Transverse colon (tissue), 4 donors: ENCODE measurements around the gene GZMM. TPM values are rescaled to one million over a fixed set of nuclear protein-coding genes. Genes with fewer than 3 reads are reported as not detected.

ENCODE experiments used
- DNase-seq: peaks from one replicate; pipeline ENCODE4 v3.0.0-alpha.2; 2019
- H3K27ac ChIP-seq, 4 donors: fragments of 200-600 bp; sonication (generic); 2 replicates each; pipeline ENCODE4 v1.5.1; 2016 to 2018; ENCODE audit warnings: inconsistent platforms in 4 of 4
- H3K27me3 ChIP-seq: fragments of 200-600 bp; sonication (generic); 2 replicates; pipeline ENCODE4 v1.5.1; 2017; ENCODE audit warnings: inconsistent platforms
- H3K36me3 ChIP-seq, 4 donors: fragments of 200-600 bp; sonication (generic); 2 replicates each; pipeline ENCODE4 v1.5.1; 2017 to 2019; ENCODE audit warnings: inconsistent platforms in 4 of 4
- H3K4me1 ChIP-seq, 4 donors: fragments of 200-600 bp; sonication (generic); 2 replicates each; pipeline ENCODE4 v1.5.1; 2017 to 2020; ENCODE audit warnings: inconsistent platforms in 4 of 4
- H3K4me3 ChIP-seq, 4 donors: fragments of 200-600 bp; sonication (generic); 1 replicate in 1 of 4; 2 replicates in 3 of 4; pipeline versions ENCODE4 v1.5.1 to v1.6.1; 2017 to 2019; ENCODE audit warnings: inconsistent platforms in 4 of 4
- H3K9me3 ChIP-seq, 2 donors: fragments of 200-600 bp; sonication (generic); 2 replicates each; pipeline ENCODE4 v1.5.1; 2017 to 2019; ENCODE audit warnings: inconsistent platforms in 2 of 2
- EP300 ChIP-seq: sonication (generic); formaldehyde crosslinking; IDR thresholded peaks from one replicate; pipeline ENCODE4 v1.6.1; 2017; ENCODE audit warnings: antibody characterized with exemption, low read depth
- POLR2A ChIP-seq: fragments of 450-650 bp; IDR thresholded peaks from one replicate; pipeline ENCODE4 v1.6.1; 2016; ENCODE audit warnings: antibody characterized with exemption, mild to moderate bottlenecking, moderate library complexity
- POLR2AphosphoS5 ChIP-seq, 3 donors: sonication (generic); formaldehyde crosslinking; IDR thresholded peaks; one replicate each; pipeline ENCODE4 v1.6.1; 2016; ENCODE audit warnings: antibody characterized with exemption in 3 of 3
- WGBS, 2 donors: methylation state at CpG; one replicate each; pipeline ENCODE4 v1.1.5; 2018; ENCODE audit warnings: low coverage in 1 of 2; 5-methylcytosine and 5-hydroxymethylcytosine counted together
- in situ Hi-C, 4 donors: fragments of 200-750 bp; cut with MboI; loops; one replicate each; pipeline versions ENCODE4 v1.15.0 to v1.15.1; 2017; ENCODE audit warnings: low sequenced_read_pairs in 3 of 4, low pct_ligation_motif_present in 1 of 4, low pct_unique_long_range_greater_than_20kb in 1 of 4
- intact Hi-C: fragments of 100-400 bp; cut with DNase I; formaldehyde crosslinking; loops from one replicate; pipeline ENCODE4 v1.15.1; 2023; ENCODE audit warnings: low total_unique reads
- total RNA-seq, 4 donors: library from RNA; depleted of rRNA; stranded (reverse); fragments of >200 nt; gene quantifications; one replicate each; pipeline ENCODE4 v1.1.0, GENCODE V29; 2016
- TF ChIP-seq, protein P1 (sequence below), 5 experiments: fragments of 200-600 bp in 3 of 5; fragments of 450-650 bp in 2 of 5; sonication (generic) in 3 of 5; IDR thresholded peaks; 1 replicate in 2 of 5; 2 replicates in 3 of 5; pipeline ENCODE4 v1.5.1; 2016 to 2017; ENCODE audit warnings: antibody characterized with exemption in 5 of 5, inconsistent platforms in 3 of 5, mild to moderate bottlenecking in 2 of 5, moderate library complexity in 1 of 5

Gene GZMM
- total RNA-seq, 4 donors from 2014 or later: 1.1 to 1.8 TPM; not detected in 2

DNA sequence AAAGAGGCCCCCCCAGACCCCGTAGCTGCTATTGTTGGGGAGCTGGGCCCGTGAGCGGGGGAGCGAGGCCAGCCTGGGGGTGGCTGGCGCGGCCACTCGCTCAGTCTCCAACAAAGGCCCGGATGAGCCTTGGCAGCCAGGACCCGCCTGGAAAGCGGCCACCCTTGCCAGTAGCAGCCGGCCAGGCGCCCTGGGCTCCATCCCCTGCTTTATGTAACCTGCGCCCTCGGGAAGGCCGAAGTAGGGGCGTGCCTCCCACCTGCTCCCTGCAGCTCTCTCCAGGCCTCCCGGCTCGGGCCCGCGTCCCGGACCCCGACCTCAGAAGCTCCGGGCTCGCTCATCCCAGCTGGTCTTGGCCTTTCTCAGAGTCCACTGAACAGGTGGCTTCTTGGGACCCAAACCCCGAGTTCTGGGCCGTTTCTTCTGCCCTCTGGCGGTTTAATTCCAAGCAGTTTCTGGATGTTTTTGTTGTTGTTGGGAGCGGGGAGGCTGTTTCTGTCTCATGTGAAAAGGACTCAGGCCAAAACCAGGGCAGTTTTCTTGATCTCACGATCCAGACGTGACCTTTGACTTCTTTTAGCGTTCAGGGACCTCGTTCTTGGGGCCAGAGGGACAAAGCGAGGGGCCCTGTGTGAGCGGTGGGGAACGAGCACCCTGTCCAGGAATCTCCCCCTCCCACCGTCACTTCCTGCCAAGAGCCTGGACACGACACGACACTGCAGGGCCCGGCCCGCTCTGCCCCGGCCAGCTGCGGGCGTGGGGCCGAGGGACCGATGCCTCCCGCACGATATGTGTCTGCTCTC lies 11.1 kb upstream of the GZMM start:
- peaks cover 14 to 32% (median 28%) of the 10 kb centered on the region in 4 donors for H3K4me1 ChIP-seq
- in situ Hi-C loops: no loop called here
- H3K27me3 ChIP-seq: peaks cover 3% of the 10 kb centered on the region
- TF ChIP-seq EP300: no peak
- TF ChIP-seq, protein P1, sequence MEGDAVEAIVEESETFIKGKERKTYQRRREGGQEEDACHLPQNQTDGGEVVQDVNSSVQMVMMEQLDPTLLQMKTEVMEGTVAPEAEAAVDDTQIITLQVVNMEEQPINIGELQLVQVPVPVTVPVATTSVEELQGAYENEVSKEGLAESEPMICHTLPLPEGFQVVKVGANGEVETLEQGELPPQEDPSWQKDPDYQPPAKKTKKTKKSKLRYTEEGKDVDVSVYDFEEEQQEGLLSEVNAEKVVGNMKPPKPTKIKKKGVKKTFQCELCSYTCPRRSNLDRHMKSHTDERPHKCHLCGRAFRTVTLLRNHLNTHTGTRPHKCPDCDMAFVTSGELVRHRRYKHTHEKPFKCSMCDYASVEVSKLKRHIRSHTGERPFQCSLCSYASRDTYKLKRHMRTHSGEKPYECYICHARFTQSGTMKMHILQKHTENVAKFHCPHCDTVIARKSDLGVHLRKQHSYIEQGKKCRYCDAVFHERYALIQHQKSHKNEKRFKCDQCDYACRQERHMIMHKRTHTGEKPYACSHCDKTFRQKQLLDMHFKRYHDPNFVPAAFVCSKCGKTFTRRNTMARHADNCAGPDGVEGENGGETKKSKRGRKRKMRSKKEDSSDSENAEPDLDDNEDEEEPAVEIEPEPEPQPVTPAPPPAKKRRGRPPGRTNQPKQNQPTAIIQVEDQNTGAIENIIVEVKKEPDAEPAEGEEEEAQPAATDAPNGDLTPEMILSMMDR (IDR thresholded peaks at IDR 0.05): peak; percentile 48 to 73 (median 51)
- peak in 2 of 3 donors; percentile 16 to 37 for TF ChIP-seq POLR2AphosphoS5 (IDR thresholded peaks at IDR 0.05)
- H3K36me3 ChIP-seq: peaks cover 0 to 13% (median 3%) of the 10 kb centered on the region in 4 donors
- H3K27ac ChIP-seq: peak overlapping the region; percentile 99
- peak; percentile 68 for DNase-seq
- intact Hi-C loops: loop anchor here (5.0 kb wide), 1 partner anchor 40 kb away; the partner anchor contains the start of gene BSG
- H3K9me3 ChIP-seq: no peaks in the 10 kb centered on the region
- 0 to 1% methylated on average over 10 to 40 of the region's 47 CpGs for WGBS, 2 donors
- peak overlapping the region; percentile 65 to 94 (median 70) for H3K4me3 ChIP-seq

DNA sequence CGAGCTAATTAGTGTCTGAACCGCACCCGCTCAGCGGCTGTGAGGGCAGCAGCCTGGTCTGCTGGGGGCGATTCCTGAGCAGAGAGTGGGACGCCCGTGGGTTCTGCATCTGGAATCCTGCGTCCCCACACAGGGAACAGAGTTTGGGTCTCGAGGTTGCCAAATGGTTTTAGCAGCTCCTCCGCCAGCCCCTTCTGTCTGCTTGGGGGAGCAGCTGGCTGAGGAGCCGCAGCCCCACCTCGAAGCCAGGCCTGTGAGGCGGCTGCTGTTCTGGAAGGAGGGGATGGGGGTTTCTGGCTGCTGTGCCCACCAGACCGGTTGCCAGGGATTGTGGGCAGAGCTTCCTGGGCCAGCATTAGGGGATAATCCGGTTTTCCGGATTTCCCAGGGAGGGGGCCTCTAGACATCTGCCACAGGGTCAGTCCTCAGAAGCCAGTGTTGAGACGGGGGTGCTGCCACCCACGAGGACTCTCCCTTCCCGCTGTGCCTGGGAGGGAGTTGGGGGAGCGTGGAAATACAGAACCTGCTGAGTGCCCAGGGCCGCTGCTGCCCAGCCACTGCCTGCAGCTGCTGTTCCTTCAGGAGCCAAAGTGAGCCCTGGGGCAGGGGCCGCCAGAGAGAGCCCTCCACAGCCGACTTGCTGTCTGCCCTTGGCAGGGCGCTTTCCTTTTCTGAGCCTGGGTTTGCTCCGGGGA lies 10.3 kb upstream of the GZMM start:
- Histone ChIP-seq H3K27ac (peak overlapping the region; percentile 99), H3K4me3 (peak overlapping the region; percentile 65 to 94 (median 70)), H3K9me3 (no peaks in the 10 kb centered on the region), H3K36me3 (peaks cover 0 to 17% (median 4%) of the 10 kb centered on the region in 4 donors), H3K27me3 (no peaks in the 10 kb centered on the region), H3K4me1 (peaks cover 14 to 32% (median 28%) of the 10 kb centered on the region in 4 donors)
- no peak for TF ChIP-seq POLR2AphosphoS5 (IDR thresholded peaks at IDR 0.05)
- no peak for TF ChIP-seq EP300
- TF ChIP-seq POLR2A: no peak
- TF ChIP-seq, protein P1 (IDR thresholded peaks at IDR 0.05): no peak
- no peak for DNase-seq
- in situ Hi-C loops (no loop called here), intact Hi-C loops (loop anchor here (5.0 kb wide), 1 partner anchor 39 kb away; the partner anchor contains the start of gene BSG)
- 36% methylated on average over 25 of the region's 25 CpGs; no CpG with 5 or more reads in 1 of the 2 donors for WGBS, 2 donors

DNA sequence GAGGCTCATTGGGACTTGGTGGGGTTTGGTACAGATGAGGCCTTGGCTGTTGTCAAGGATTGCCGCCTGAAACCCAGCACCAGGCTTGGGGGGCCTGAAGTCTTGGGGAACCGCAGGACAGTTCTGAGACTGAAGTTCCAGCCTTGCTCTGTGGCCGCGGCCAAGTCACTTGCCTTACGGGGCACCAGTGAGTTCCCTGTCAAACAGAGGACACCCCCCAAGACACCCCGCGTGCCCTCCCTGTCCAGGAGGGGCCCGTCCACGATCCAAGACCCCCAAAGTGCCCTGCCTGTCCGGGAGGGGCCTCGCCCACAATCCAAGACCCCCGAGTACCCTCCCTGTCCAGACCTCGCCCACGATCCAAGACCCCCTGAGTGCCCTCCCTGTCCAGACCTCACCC lies 9.8 kb upstream of the GZMM start:
- DNase-seq: peak; percentile 14
- WGBS, 2 donors: 80 to 86% methylated on average over 1 to 11 of the region's 14 CpGs
- Histone ChIP-seq H3K36me3 (peaks cover 0 to 19% (median 4%) of the 10 kb centered on the region in 4 donors), H3K27me3 (no peaks in the 10 kb centered on the region), H3K4me1 (peaks cover 14 to 32% (median 28%) of the 10 kb centered on the region in 4 donors), H3K4me3 (peak overlapping the region in 1 of 4 donors; percentile 94), H3K9me3 (no peaks in the 10 kb centered on the region), H3K27ac (peak overlapping the region; percentile 99)
- intact Hi-C loops (loop anchor here (5.0 kb wide), 1 partner anchor 38 kb away; the partner anchor contains the start of gene BSG), in situ Hi-C loops (no loop called here)
- TF ChIP-seq EP300: no peak
- TF ChIP-seq POLR2AphosphoS5 (IDR thresholded peaks at IDR 0.05): no peak
- TF ChIP-seq POLR2A: no peak
- TF ChIP-seq, protein P1 (IDR thresholded peaks at IDR 0.05): no peak
